SK-N-SH treated with all-trans-retinoic acid at 6 μM for 48 hours (cell line): ENCODE data around the gene SEZ6L.

Source experiments
- ATAC-seq: fragments of 200-7000 bp; cut with Tn5 transposase; 3 replicates; pipeline ENCODE4 v1.9.1; 2020; ENCODE audit warnings: mild to moderate bottlenecking, moderate library complexity
- ARNTL ChIP-seq: fragments of 450-650 bp; formaldehyde crosslinking; IDR thresholded peaks from 2 replicates; pipeline ENCODE4 v1.5.0; 2020; ENCODE audit warnings: low read depth, mild to moderate bottlenecking, moderate library complexity, borderline replicate concordance
- BACH2 ChIP-seq: fragments of 250-450 bp; sonication (Bioruptor Pico); IDR thresholded peaks from 2 replicates; pipeline ENCODE4 v1.9.0; 2021; ENCODE audit warnings: mild to moderate bottlenecking, borderline replicate concordance
- CSDC2 ChIP-seq: fragments of 250-450 bp; sonication (Bioruptor Pico); IDR thresholded peaks from 2 replicates; pipeline ENCODE4 v1.5.0; 2020; ENCODE audit warnings: mild to moderate bottlenecking, moderate library complexity
- CSRNP3 ChIP-seq: fragments of 250-450 bp; sonication (Bioruptor Pico); IDR thresholded peaks from 2 replicates; pipeline ENCODE4 v1.5.1; 2021; ENCODE audit warnings: mild to moderate bottlenecking, moderate library complexity
- ESRRG ChIP-seq: fragments of 250-450 bp; sonication (Bioruptor Pico); IDR thresholded peaks from 2 replicates; pipeline ENCODE4 v1.6.1; 2021; ENCODE audit warnings: mild to moderate bottlenecking
- GLIS3 ChIP-seq: fragments of 250-450 bp; sonication (Bioruptor Pico); IDR thresholded peaks from 2 replicates; pipeline ENCODE4 v1.5.0; 2020; ENCODE audit warnings: mild to moderate bottlenecking, moderate library complexity
- ISL1 ChIP-seq: fragments of 250-450 bp; sonication (Bioruptor Pico); IDR thresholded peaks from 2 replicates; pipeline ENCODE4 v2.1.2; 2022; ENCODE audit warnings: mild to moderate bottlenecking, moderate library complexity
- OSR1 ChIP-seq: fragments of 250-450 bp; sonication (Bioruptor Pico); IDR thresholded peaks from 2 replicates; pipeline ENCODE4 v1.8.0; 2022; ENCODE audit warnings: moderate library complexity, mild to moderate bottlenecking, inconsistent platforms
- PATZ1 ChIP-seq: fragments of 250-450 bp; sonication (Bioruptor Pico); IDR thresholded peaks from 2 replicates; pipeline ENCODE4 v1.8.0; 2020; ENCODE audit warnings: mild to moderate bottlenecking, moderate library complexity, borderline replicate concordance
- POU6F1 ChIP-seq: fragments of 250-450 bp; sonication (Bioruptor Pico); IDR thresholded peaks from 2 replicates; pipeline ENCODE4 v1.8.0; 2021; ENCODE audit warnings: low read depth, mild to moderate bottlenecking, moderate library complexity, borderline replicate concordance
- PPARA ChIP-seq: fragments of 250-450 bp; sonication (Bioruptor Pico); IDR thresholded peaks from 2 replicates; pipeline ENCODE4 v1.5.0; 2020; ENCODE audit warnings: mild to moderate bottlenecking, borderline replicate concordance
- RARB ChIP-seq: fragments of 250-450 bp; sonication (Bioruptor Pico); IDR thresholded peaks from 2 replicates; pipeline ENCODE4 v1.8.0; 2021; ENCODE audit warnings: mild to moderate bottlenecking, moderate library complexity
- SNAI2 ChIP-seq: fragments of 250-450 bp; sonication (Bioruptor Pico); IDR thresholded peaks from 2 replicates; pipeline ENCODE4 v1.5.0; 2020; ENCODE audit warnings: mild to moderate bottlenecking, moderate library complexity
- TCF4 ChIP-seq: fragments of 250-450 bp; sonication (Bioruptor Pico); IDR thresholded peaks from 2 replicates; pipeline ENCODE4 v1.8.0; 2021; ENCODE audit warnings: mild to moderate bottlenecking, moderate library complexity, borderline replicate concordance
- TOX ChIP-seq: fragments of 250-450 bp; sonication (Bioruptor Pico); IDR thresholded peaks from 2 replicates; pipeline ENCODE4 v1.8.0; 2021; ENCODE audit warnings: mild to moderate bottlenecking, moderate library complexity, borderline replicate concordance
- ZC3H10 ChIP-seq: fragments of 250-450 bp; sonication (Bioruptor Pico); IDR thresholded peaks from 2 replicates; pipeline ENCODE4 v1.5.1; 2021; ENCODE audit warnings: mild to moderate bottlenecking, moderate library complexity
- ZFP3 ChIP-seq: fragments of 250-450 bp; sonication (Bioruptor Pico); IDR thresholded peaks from 2 replicates; pipeline ENCODE4 v1.5.0; 2020; ENCODE audit warnings: mild to moderate bottlenecking, moderate library complexity
- ZFP30 ChIP-seq: fragments of 450-650 bp; formaldehyde crosslinking; IDR thresholded peaks from 2 replicates; pipeline ENCODE4 v1.5.0; 2022; ENCODE audit warnings: mild to moderate bottlenecking, moderate library complexity
- ZNF565 ChIP-seq: fragments of 450-650 bp; formaldehyde crosslinking; conservative IDR thresholded peaks from 2 replicates; pipeline ENCODE4 v1.5.0; 2020; ENCODE audit warnings: low read depth, mild to moderate bottlenecking, moderate library complexity
- ZNF8 ChIP-seq: fragments of 450-650 bp; formaldehyde crosslinking; IDR thresholded peaks from 2 replicates; pipeline ENCODE4 v1.5.0; 2020; ENCODE audit warnings: mild to moderate bottlenecking, moderate library complexity
- TF ChIP-seq, protein P1 (sequence below): fragments of 250-450 bp; sonication (Bioruptor Pico); IDR thresholded peaks from 2 replicates; pipeline ENCODE4 v1.5.0; 2020; ENCODE audit warnings: mild to moderate bottlenecking, moderate library complexity

SEZ6L gene

DNA sequence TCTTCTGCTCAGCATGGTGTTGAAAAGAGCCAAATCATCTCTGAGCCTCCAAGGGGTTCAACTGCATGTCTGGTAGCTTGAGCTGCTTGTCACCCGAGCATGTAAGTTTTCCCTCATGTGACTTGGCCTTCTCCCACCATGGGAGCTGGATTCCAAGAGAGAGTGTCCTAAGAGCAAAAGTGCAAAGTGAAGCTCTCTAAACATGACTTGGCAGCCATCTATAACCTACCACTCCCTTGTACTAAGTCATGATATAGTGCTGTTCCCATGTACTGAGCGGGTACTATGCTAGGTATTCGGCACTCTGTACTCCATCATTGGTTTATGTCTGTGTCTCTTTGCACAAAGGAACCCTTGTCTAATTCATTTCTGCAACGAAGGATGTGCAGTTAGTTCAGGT is 19.1 kb downstream of the SEZ6L start:
- ATAC-seq = no peak
- TF ChIP-seq, protein P1, sequence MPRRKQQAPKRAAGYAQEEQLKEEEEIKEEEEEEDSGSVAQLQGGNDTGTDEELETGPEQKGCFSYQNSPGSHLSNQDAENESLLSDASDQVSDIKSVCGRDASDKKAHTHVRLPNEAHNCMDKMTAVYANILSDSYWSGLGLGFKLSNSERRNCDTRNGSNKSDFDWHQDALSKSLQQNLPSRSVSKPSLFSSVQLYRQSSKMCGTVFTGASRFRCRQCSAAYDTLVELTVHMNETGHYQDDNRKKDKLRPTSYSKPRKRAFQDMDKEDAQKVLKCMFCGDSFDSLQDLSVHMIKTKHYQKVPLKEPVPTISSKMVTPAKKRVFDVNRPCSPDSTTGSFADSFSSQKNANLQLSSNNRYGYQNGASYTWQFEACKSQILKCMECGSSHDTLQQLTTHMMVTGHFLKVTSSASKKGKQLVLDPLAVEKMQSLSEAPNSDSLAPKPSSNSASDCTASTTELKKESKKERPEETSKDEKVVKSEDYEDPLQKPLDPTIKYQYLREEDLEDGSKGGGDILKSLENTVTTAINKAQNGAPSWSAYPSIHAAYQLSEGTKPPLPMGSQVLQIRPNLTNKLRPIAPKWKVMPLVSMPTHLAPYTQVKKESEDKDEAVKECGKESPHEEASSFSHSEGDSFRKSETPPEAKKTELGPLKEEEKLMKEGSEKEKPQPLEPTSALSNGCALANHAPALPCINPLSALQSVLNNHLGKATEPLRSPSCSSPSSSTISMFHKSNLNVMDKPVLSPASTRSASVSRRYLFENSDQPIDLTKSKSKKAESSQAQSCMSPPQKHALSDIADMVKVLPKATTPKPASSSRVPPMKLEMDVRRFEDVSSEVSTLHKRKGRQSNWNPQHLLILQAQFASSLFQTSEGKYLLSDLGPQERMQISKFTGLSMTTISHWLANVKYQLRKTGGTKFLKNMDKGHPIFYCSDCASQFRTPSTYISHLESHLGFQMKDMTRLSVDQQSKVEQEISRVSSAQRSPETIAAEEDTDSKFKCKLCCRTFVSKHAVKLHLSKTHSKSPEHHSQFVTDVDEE (CRISPR knock-in tag) = no peak
- no peak for TF ChIP-seq ESRRG (CRISPR knock-in tag)
- no peak for TF ChIP-seq ARNTL
- no peak for TF ChIP-seq ZNF8
- TF ChIP-seq BACH2 (CRISPR knock-in tag) = no peak
- no peak for TF ChIP-seq ZC3H10 (CRISPR knock-in tag)
- no peak for TF ChIP-seq ZFP30 (CRISPR knock-in tag)
- no peak for TF ChIP-seq PATZ1 (CRISPR knock-in tag)
- no peak for TF ChIP-seq CSDC2
- TF ChIP-seq PPARA (CRISPR knock-in tag) = no peak

DNA sequence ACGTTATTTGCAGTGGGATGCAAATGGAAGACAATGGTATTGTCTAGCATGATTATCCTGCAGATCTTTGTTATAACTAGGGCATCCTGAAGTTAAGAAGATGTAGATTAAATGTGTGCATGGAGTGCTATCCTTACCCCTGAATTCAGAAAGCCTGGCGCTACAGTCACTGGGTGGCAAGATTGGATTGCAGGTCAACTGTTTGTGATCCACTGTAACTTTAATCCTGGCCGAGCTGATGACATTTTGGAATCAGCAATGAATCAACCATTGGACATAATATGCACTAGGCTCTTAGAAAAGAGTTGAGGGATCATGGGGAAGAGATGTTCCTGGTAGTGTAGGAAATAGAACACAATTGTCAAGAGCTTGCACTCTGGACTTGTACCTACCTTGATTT is 25.1 kb downstream of the SEZ6L start:
- TF ChIP-seq GLIS3 (CRISPR knock-in tag) (no peak), POU6F1 (CRISPR knock-in tag) (no peak), OSR1 (CRISPR knock-in tag) (no peak), ISL1 (CRISPR knock-in tag) (no peak), TOX (CRISPR knock-in tag) (no peak), ZC3H10 (CRISPR knock-in tag) (no peak), ZNF8 (no peak), ZFP30 (CRISPR knock-in tag) (no peak), PATZ1 (CRISPR knock-in tag) (no peak), BACH2 (CRISPR knock-in tag) (no peak), CSRNP3 (CRISPR knock-in tag) (no peak), ARNTL (no peak), ZNF565 (CRISPR knock-in tag) (no peak), CSDC2 (no peak), ZFP3 (CRISPR knock-in tag) (no peak), TCF4 (CRISPR knock-in tag) (no peak)
- no peak for ATAC-seq

DNA sequence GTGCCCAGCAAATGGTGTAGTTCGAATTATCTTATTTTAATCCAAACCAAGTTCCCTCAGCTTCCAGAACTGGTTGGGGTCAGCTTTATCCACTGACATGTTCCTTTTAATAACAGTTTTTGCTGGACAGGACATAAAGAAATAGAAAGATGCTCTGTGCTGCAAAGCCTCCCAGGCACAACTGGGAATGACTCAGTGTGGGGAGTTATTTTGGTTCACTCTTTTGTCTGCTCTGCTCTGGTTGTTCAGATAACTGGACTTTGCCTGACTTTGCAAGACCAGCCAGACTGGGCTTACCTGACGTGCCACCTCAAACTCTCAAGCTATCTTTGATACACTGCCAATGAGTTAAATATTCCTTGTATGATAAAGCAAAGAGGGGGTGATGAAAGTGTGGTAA is 25.6 kb downstream of the SEZ6L start:
- TF ChIP-seq OSR1 (CRISPR knock-in tag) (no peak), SNAI2 (CRISPR knock-in tag) (no peak), ZNF8 (no peak), GLIS3 (CRISPR knock-in tag) (no peak), RARB (CRISPR knock-in tag) (no peak), ZNF565 (CRISPR knock-in tag) (no peak), PATZ1 (CRISPR knock-in tag) (no peak), CSDC2 (no peak), POU6F1 (CRISPR knock-in tag) (no peak)
- ATAC-seq = no peak
